H9 (cell line): Measurements from ENCODE around the gene ERC2. TPM values are rescaled to one million over a fixed set of nuclear protein-coding genes. Genes with fewer than 3 reads are reported as not detected.

Experiments used
- DNase-seq: peaks from one replicate; pipeline ENCODE4 v3.0.0-alpha.2; 2017
- H2AFZ ChIP-seq: one replicate; pipeline ENCODE4 v1.6.1; 2013; ENCODE audit warnings: mild to moderate bottlenecking, low read length, control low read depth, moderate library complexity
- H2AK5ac ChIP-seq: 2 replicates; pipeline ENCODE4 v1.6.1; 2013; ENCODE audit warnings: low read length, control low read depth, mixed read lengths; ENCODE audit not compliant: insufficient read length
- H2BK120ac ChIP-seq: one replicate; pipeline ENCODE4 v1.6.1; 2013; ENCODE audit warnings: low read depth, mild to moderate bottlenecking, low read length, control low read depth, inconsistent platforms; ENCODE audit not compliant: poor library complexity, severe bottlenecking
- H2BK12ac ChIP-seq: 2 replicates; pipeline ENCODE4 v1.6.1; 2013; ENCODE audit warnings: low read length, control low read depth, mixed read lengths, low read depth; ENCODE audit not compliant: insufficient read length
- H2BK15ac ChIP-seq: 2 replicates; pipeline ENCODE4 v1.6.1; 2013; ENCODE audit warnings: low read depth, low read length, control low read depth
- H2BK20ac ChIP-seq: one replicate; pipeline ENCODE4 v1.6.1; 2013; ENCODE audit warnings: low read depth, mild to moderate bottlenecking, low read length, control low read depth, inconsistent platforms; ENCODE audit not compliant: poor library complexity, severe bottlenecking
- H2BK5ac ChIP-seq: 2 replicates; pipeline ENCODE4 v1.6.1; 2013; ENCODE audit warnings: low read length, control low read depth, mixed read lengths; ENCODE audit not compliant: insufficient read length
- H3K14ac ChIP-seq: 2 replicates; pipeline ENCODE4 v1.6.1; 2013; ENCODE audit warnings: low read length, control low read depth; ENCODE audit not compliant: insufficient read depth
- H3K18ac ChIP-seq: 2 replicates; pipeline ENCODE4 v1.6.1; 2013; ENCODE audit warnings: low read depth, mild to moderate bottlenecking, mixed read lengths, low read length, control low read depth; ENCODE audit not compliant: insufficient read length
- H3K23ac ChIP-seq: 2 replicates; pipeline ENCODE4 v1.6.1; 2013; ENCODE audit warnings: low read length, control low read depth, mixed read lengths, low read depth; ENCODE audit not compliant: insufficient read length
- H3K23me2 ChIP-seq: 2 replicates; pipeline ENCODE4 v1.6.1; 2013; ENCODE audit warnings: low read depth, mild to moderate bottlenecking, mixed read lengths, low read length, control low read depth; ENCODE audit not compliant: insufficient read length, poor library complexity, severe bottlenecking
- H3K27ac ChIP-seq: 2 replicates; pipeline ENCODE4 v1.5.1; 2013; ENCODE audit warnings: low read length, control low read depth, mixed read lengths, low read depth; ENCODE audit not compliant: insufficient read length
- H3K27me3 ChIP-seq: 2 replicates; pipeline ENCODE4 v1.6.1; 2013; ENCODE audit warnings: low read length, control low read depth, inconsistent platforms; ENCODE audit not compliant: insufficient read depth
- H3K4ac ChIP-seq: 2 replicates; pipeline ENCODE4 v1.6.1; 2013; ENCODE audit warnings: low read depth, mild to moderate bottlenecking, control low read depth, inconsistent platforms, low read length, moderate library complexity
- H3K4me1 ChIP-seq: 2 replicates; pipeline ENCODE4 v1.6.1; 2013; ENCODE audit warnings: low read length, control low read depth, inconsistent platforms; ENCODE audit not compliant: insufficient read depth
- H3K4me2 ChIP-seq: 2 replicates; pipeline ENCODE4 v1.6.1; 2013; ENCODE audit warnings: low read length, control low read depth, mixed read lengths; ENCODE audit not compliant: insufficient read length, insufficient read depth
- H3K56ac ChIP-seq: 2 replicates; pipeline ENCODE4 v1.6.1; 2013; ENCODE audit warnings: low read depth, mild to moderate bottlenecking, mixed read lengths, low read length, control low read depth; ENCODE audit not compliant: insufficient read length
- H3K79me1 ChIP-seq: 2 replicates; pipeline ENCODE4 v1.6.1; 2013; ENCODE audit warnings: low read depth, mild to moderate bottlenecking, moderate library complexity, low read length, control low read depth, inconsistent platforms; ENCODE audit not compliant: insufficient read depth, poor library complexity, severe bottlenecking
- H3K79me2 ChIP-seq: 2 replicates; pipeline ENCODE4 v1.6.1; 2013; ENCODE audit warnings: low read length, control low read depth, inconsistent platforms; ENCODE audit not compliant: insufficient read depth
- H3K9ac ChIP-seq: 2 replicates; pipeline ENCODE4 v1.6.1; 2013; ENCODE audit warnings: low read length, control low read depth, mixed read lengths; ENCODE audit not compliant: insufficient read length; ENCODE audit errors: extremely low read depth
- H3K9me3 ChIP-seq: one replicate; pipeline ENCODE4 v1.6.1; 2013; ENCODE audit warnings: low read depth, low read length, inconsistent platforms; ENCODE audit not compliant: control insufficient read depth
- H3T11ph ChIP-seq: one replicate; pipeline ENCODE4 v1.6.1; 2013; ENCODE audit warnings: mild to moderate bottlenecking, low read length, control low read depth, inconsistent platforms
- H4K20me1 ChIP-seq: one replicate; pipeline ENCODE4 v1.6.1; 2013; ENCODE audit not compliant: control insufficient read depth, insufficient read length, insufficient read depth
- H4K5ac ChIP-seq: 2 replicates; pipeline ENCODE4 v1.6.1; 2013; ENCODE audit warnings: low read depth, mild to moderate bottlenecking, mixed read lengths, low read length, control low read depth; ENCODE audit not compliant: insufficient read length
- H4K8ac ChIP-seq: replicated peaks from 2 replicates; pipeline ENCODE4 v1.6.1; 2013; ENCODE audit warnings: low read length, control low read depth, mixed read lengths, low read depth; ENCODE audit not compliant: insufficient read length
- H4K91ac ChIP-seq: 2 replicates; pipeline ENCODE4 v1.6.1; 2013; ENCODE audit warnings: low read depth, mild to moderate bottlenecking, moderate library complexity, mixed read lengths, low read length, control low read depth; ENCODE audit not compliant: insufficient read length
- H3K27ac Mint-ChIP-seq, 3 experiments: 2 replicates in 2 of 3; 3 replicates in 1 of 3; pipeline ENCODE4 v1.8.0; 2020 to 2021; ENCODE audit warnings: mixed read lengths in 3 of 3, mild to moderate bottlenecking in 1 of 3, moderate library complexity in 1 of 3
- H3K27me3 Mint-ChIP-seq: 2 replicates; pipeline ENCODE4 v1.8.0; 2021; ENCODE audit warnings: low read depth, mild to moderate bottlenecking, moderate library complexity, mixed read lengths
- H3K36me3 Mint-ChIP-seq, 3 experiments: 2 replicates in 2 of 3; 3 replicates in 1 of 3; pipeline ENCODE4 v1.8.0; 2020 to 2021; ENCODE audit warnings: low read depth in 3 of 3, mixed read lengths in 3 of 3; ENCODE audit not compliant: insufficient read depth in 1 of 3
- H3K4me1 Mint-ChIP-seq, 2 experiments: 2 replicates each; pipeline ENCODE4 v1.8.0; 2020; ENCODE audit warnings: mixed read lengths in 2 of 2
- H3K4me3 Mint-ChIP-seq, 2 experiments: 2 replicates in 1 of 2; 3 replicates in 1 of 2; pipeline ENCODE4 v1.8.0; 2020 to 2021; ENCODE audit warnings: mild to moderate bottlenecking in 2 of 2, mixed read lengths in 2 of 2, moderate library complexity in 1 of 2
- H3K9me3 Mint-ChIP-seq, 2 experiments: 2 replicates in 1 of 2; 3 replicates in 1 of 2; pipeline ENCODE4 v1.8.0; 2020; ENCODE audit warnings: mild to moderate bottlenecking in 2 of 2, mixed read lengths in 2 of 2, moderate library complexity in 1 of 2
- CTCF ChIP-seq: fragments of 200-600 bp; sonication (generic); conservative IDR thresholded peaks from 3 replicates; pipeline ENCODE4 v1.8.0; 2021; ENCODE audit warnings: antibody characterized with exemption, mild to moderate bottlenecking
- WGBS: extraction: QIAGEN DNeasy Blood & Tissue Kit; methylation state at CpG from one replicate; pipeline ENCODE4 v1.1.7; 2013; ENCODE audit warnings: missing lambda C conversion rate, low lambda C conversion rate, mixed read lengths; ENCODE audit not compliant: insufficient read length; ENCODE audit errors: extremely low coverage; 5-methylcytosine and 5-hydroxymethylcytosine counted together
- total RNA-seq: library from RNA; stranded (reverse); gene quantifications from 2 replicates; pipeline ENCODE4 v1.2.1, GENCODE V29; 2021

The ERC2 gene
- total RNA-seq, 1 experiment from 2014 or later: 15.4 TPM

- no peak overlapping the region for H3K18ac ChIP-seq
- H3K27ac Mint-ChIP-seq: no peak overlapping the region
- no peak overlapping the region for H3K4me2 ChIP-seq
- no peak overlapping the region for H4K5ac ChIP-seq
- H3K27ac ChIP-seq: no peak overlapping the region
- no peak overlapping the region for H2BK15ac ChIP-seq
- TF ChIP-seq CTCF: no peak
- H3K56ac ChIP-seq: no peak overlapping the region
- no peak overlapping the region for H4K91ac ChIP-seq
- no peak overlapping the region for H2AK5ac ChIP-seq
- H3T11ph ChIP-seq: no peak overlapping the region
- H4K8ac ChIP-seq: no peak overlapping the region
- H2BK12ac ChIP-seq: no peak overlapping the region
- H3K79me2 ChIP-seq: no peaks in the 10 kb centered on the region
- peaks cover 6 to 7% of the 10 kb centered on the region in 2 experiments; a peak in 3 of 5 replicates for H3K9me3 Mint-ChIP-seq
- H2BK5ac ChIP-seq: no peak overlapping the region
- H3K9me3 ChIP-seq: no peaks in the 10 kb centered on the region
- no peak overlapping the region for H3K4ac ChIP-seq
- DNase-seq: no peak
- no peak overlapping the region for H2BK20ac ChIP-seq
- H3K79me1 ChIP-seq: no peaks in the 10 kb centered on the region
- no peak overlapping the region for H3K4me3 Mint-ChIP-seq
- no peak overlapping the region for H3K9ac ChIP-seq
- no peak overlapping the region for H3K14ac ChIP-seq
- no peak overlapping the region for H2AFZ ChIP-seq
- H4K20me1 ChIP-seq: no peaks in the 10 kb centered on the region
- H3K4me1 Mint-ChIP-seq: peaks cover 40 to 51% of the 10 kb centered on the region in 2 experiments
- no peak overlapping the region for H3K23ac ChIP-seq
- H3K27me3 ChIP-seq: no peaks in the 10 kb centered on the region; the same call in 1 of the 2 replicates
- no peak overlapping the region for H2BK120ac ChIP-seq
- peaks cover 13% of the 10 kb centered on the region; the same call in 1 of the 2 replicates for H3K4me1 ChIP-seq
- H3K27me3 Mint-ChIP-seq: peaks cover 2% of the 10 kb centered on the region; the same call in 1 of the 2 replicates
- no peaks in the 10 kb centered on the region for H3K23me2 ChIP-seq
- WGBS: no CpG with 5 or more reads among the region's 2 CpGs
- H3K36me3 Mint-ChIP-seq: peaks cover 2 to 9% (median 9%) of the 10 kb centered on the region in 3 experiments; a peak in 6 of 7 replicates
These were observed 345.4 kb downstream of the ERC2 start for GRCh38 chr3:56122911-56123310.
